Measurements from ENCODE around the gene TEAD3.

Gene TEAD3

GRCh38 chr6:35470663-35471120 lies 26.2 kb downstream of the TEAD3 start:
- TF ChIP-seq CTCF (IDR thresholded peaks at IDR 0.05; ENCODE audit: low read depth, low read length, missing control alignments): no peak
- DNase-seq (ENCODE audit: extremely low read depth, low read depth): no peak
- peak overlapping the region; percentile 90 for H3K4me3 ChIP-seq (replicated peaks; ENCODE audit: low read depth, low read length)

- H3K4me3 ChIP-seq (replicated peaks; ENCODE audit: low read depth, low read length): peak overlapping the region; percentile 90
- DNase-seq (ENCODE audit: extremely low read depth, low read depth): no peak
- TF ChIP-seq CTCF (IDR thresholded peaks at IDR 0.05; ENCODE audit: low read depth, low read length, missing control alignments): no peak
Measured at GRCh38 chr6:35469751-35470662, 26.9 kb downstream of the TEAD3 start.

GRCh38 chr6:35468980-35469750 lies 27.7 kb downstream of the TEAD3 start:
- TF ChIP-seq CTCF (IDR thresholded peaks at IDR 0.05; ENCODE audit: low read depth, low read length, missing control alignments): no peak
- DNase-seq (ENCODE audit: extremely low read depth, low read depth): no peak
- peak overlapping the region; percentile 90 for H3K4me3 ChIP-seq (replicated peaks; ENCODE audit: low read depth, low read length)

GRCh38 chr6:35468181-35468979 lies 28.5 kb downstream of the TEAD3 start, which contains the start of gene RPL10A:
Gene RPL10A (plus strand): TSS chr6:35468401. CDS start chr6:35468435, 34 bp downstream.
- DNase-seq (ENCODE audit: extremely low read depth, low read depth): peak; percentile 97
- TF ChIP-seq CTCF (IDR thresholded peaks at IDR 0.05; ENCODE audit: low read depth, low read length, missing control alignments): peak; percentile 99
- peak within 1 kb of the TSS; percentile 90 for H3K4me3 ChIP-seq (replicated peaks; ENCODE audit: low read depth, low read length)

- no peak for DNase-seq (ENCODE audit: extremely low read depth, low read depth)
- no peak for TF ChIP-seq CTCF (IDR thresholded peaks at IDR 0.05; ENCODE audit: low read depth, low read length, missing control alignments)
- no peak overlapping the region for H3K4me3 ChIP-seq (replicated peaks; ENCODE audit: low read depth, low read length)
Measured at GRCh38 chr6:35465646-35466045, 31.2 kb downstream of the TEAD3 start.

- no peak for DNase-seq (ENCODE audit: extremely low read depth, low read depth)
- no peak overlapping the region for H3K4me3 ChIP-seq (replicated peaks; ENCODE audit: low read depth, low read length)
- no peak for TF ChIP-seq CTCF (IDR thresholded peaks at IDR 0.05; ENCODE audit: low read depth, low read length, missing control alignments)
Measured at GRCh38 chr6:35463292-35463691, 33.6 kb downstream of the TEAD3 start.

All from HFF-Myc (cell line).